ENCODE data around the gene SPNS2. TPM values are rescaled to one million over a fixed set of nuclear protein-coding genes. Genes with fewer than 3 reads are reported as not detected.

Gene SPNS2
- total RNA-seq, 2 experiments from 2014 or later, result 0.15 to 0.60 TPM

DNA sequence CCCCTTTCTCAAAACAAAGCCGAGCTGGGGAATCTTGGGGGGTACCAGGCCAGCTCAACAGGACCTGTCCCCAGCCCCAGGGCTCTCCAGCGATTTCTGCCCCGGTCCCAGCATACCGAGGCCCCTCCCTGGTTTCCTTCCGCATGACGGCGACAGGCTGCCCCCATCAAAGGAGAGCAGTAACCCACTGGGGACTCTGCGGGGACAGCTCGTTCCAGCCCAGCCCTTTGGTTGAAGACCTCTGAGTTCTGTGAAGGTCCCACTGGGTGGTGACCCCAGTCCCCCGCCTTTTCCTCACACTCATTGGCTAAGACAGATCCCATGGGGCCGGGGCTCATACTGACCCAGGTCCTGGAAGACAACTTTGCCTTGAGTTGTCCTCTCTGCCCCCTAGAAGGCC, 89.7 kb downstream of the SPNS2 start:
- Mint-ChIP-seq H3K27ac (no peak overlapping the region), H3K27me3 (peaks cover 27% of the 10 kb centered on the region), H3K4me1 (peaks cover 1% of the 10 kb centered on the region), H3K9me3 (no peaks in the 10 kb centered on the region), H3K4me3 (no peak overlapping the region), H3K36me3 (ENCODE audit: low read depth) (no peaks in the 10 kb centered on the region)
- DNase-seq, result no peak
- ChIA-PET CTCF (interaction anchor here (0.8 kb wide), 1 partner anchor 38 kb away, joined by 3 read pairs; no protein-coding TSS in a partner anchor), POLR2A (no interaction called here)

Other genes with a start within 250 kb of the SPNS2 start
- 10 to 100 TPM; 70.7 to 71.6 TPM for gene ANKFY1, start 234.9 kb upstream of the SPNS2 start, total RNA-seq
- 10 to 100 TPM; 65.3 to 66.4 TPM for gene UBE2G1, start 132.2 kb upstream of the SPNS2 start, total RNA-seq
- gene SPNS3, start 64.9 kb upstream of the SPNS2 start, total RNA-seq, result 10 to 100 TPM; 14.1 to 14.2 TPM
- gene MYBBP1A, start 56.5 kb downstream of the SPNS2 start, total RNA-seq, result 10 to 100 TPM; 36.7 to 37.7 TPM
- not detected for gene GGT6, start 61.7 kb downstream of the SPNS2 start, total RNA-seq
- gene SMTNL2, start 85.6 kb downstream of the SPNS2 start, total RNA-seq, result not detected
- gene ALOX15, start 142.8 kb downstream of the SPNS2 start, total RNA-seq, result not detected
- 10 to 100 TPM; 67.7 to 69.2 TPM for gene PELP1, start 205.3 kb downstream of the SPNS2 start, total RNA-seq
- 100 to 1,000 TPM; 372 to 378 TPM for gene ARRB2, start 211.8 kb downstream of the SPNS2 start, total RNA-seq
- 10 to 100 TPM; 24.6 to 25.3 TPM for gene MED11, start 232.5 kb downstream of the SPNS2 start, total RNA-seq
- under 1 TPM in 1 of 2 experiments, not detected in 1; 0.10 TPM for gene ZMYND15, start 241.0 kb downstream of the SPNS2 start, total RNA-seq
- 1 to 10 TPM; 2.2 to 2.6 TPM for gene CXCL16, start 241.0 kb downstream of the SPNS2 start, total RNA-seq